Activated T-helper 1 cell treated with anti-CD3 and anti-CD28 coated beads, Interleukin-12 subunit alpha, Interleukin-12 subunit beta, Interleukin-2, Interleukin-4 antibody, amounts not matched to agents 30 ng/mL and 10 ng/mL and 1 ng/mL, durations not matched to agents 14 hours and 24 hours and 36 hours (primary cell): ENCODE data around the gene PDCD7. TPM values are rescaled to one million over a fixed set of nuclear protein-coding genes. Genes with fewer than 3 reads are reported as not detected.
A peak's percentile ranks its signal among the peaks of the same experiment; 100 is the strongest.
"Not testable (repeated sequence)": the region's sequence is repeated elsewhere in the genome, so short reads cannot be mapped to it uniquely, and the experiment has no call there.

ENCODE experiments used
- DNase-seq: peaks from one replicate; pipeline ENCODE4 v3.0.0; 2021; ENCODE audit warnings: low spot score
- H3K27ac Mint-ChIP-seq: one replicate; pipeline ENCODE4 v1.8.0; 2021; ENCODE audit warnings: mild to moderate bottlenecking, mixed read lengths
- H3K27me3 Mint-ChIP-seq: one replicate; pipeline ENCODE4 v1.8.0; 2022; ENCODE audit warnings: mild to moderate bottlenecking, moderate library complexity, mixed read lengths; ENCODE audit not compliant: insufficient read depth
- H3K36me3 Mint-ChIP-seq: one replicate; pipeline ENCODE4 v1.8.0; 2021; ENCODE audit warnings: low read depth, mixed read lengths
- H3K4me1 Mint-ChIP-seq: one replicate; pipeline ENCODE4 v1.8.0; 2021; ENCODE audit warnings: low read depth, mixed read lengths
- H3K4me3 Mint-ChIP-seq: one replicate; pipeline ENCODE4 v1.8.0; 2021; ENCODE audit warnings: mild to moderate bottlenecking, moderate library complexity, mixed read lengths
- H3K9me3 Mint-ChIP-seq: one replicate; pipeline ENCODE4 v1.8.0; 2021; ENCODE audit warnings: mixed read lengths
- intact Hi-C: fragments of 100-400 bp; cut with micrococcal nuclease; formaldehyde crosslinking; loops from one replicate; pipeline ENCODE4 v1.15.1; 2024
- total RNA-seq: library from RNA; stranded (reverse); gene quantifications from 2 replicates; pipeline ENCODE4 v1.2.3, GENCODE V29; 2022

The PDCD7 gene
- total RNA-seq = 51.2 and 54.7 TPM in 2 replicates

- Mint-ChIP-seq H3K36me3 (peaks cover 10% of the 10 kb centered on the region), H3K4me1 (peaks cover 31% of the 10 kb centered on the region), H3K27ac (peak within 1 kb of the TSS; percentile 93), H3K27me3 (peaks cover 2% of the 10 kb centered on the region), H3K9me3 (peaks cover 7% of the 10 kb centered on the region), H3K4me3 (peak within 1 kb of the TSS; percentile 92)
- DNase-seq = peak; percentile 80
- intact Hi-C loops = loop anchor here (1.0 to 5.0 kb wide), 9 partner anchors 52 to 746 kb away; partner anchors contain the start of genes CLPX, MTFMT, PARP16 and RNU5A-1
Measured at GRCh38 chr15:65133548-65134200, at the start of gene PDCD7. TSS of gene PDCD7 (minus strand) at chr15:65133808. CDS start at chr15:65133781, 27 bp downstream.

- DNase-seq = no peak
- H3K4me1 Mint-ChIP-seq = peaks cover 31% of the 10 kb centered on the region
- peak overlapping the region; percentile 98 for H3K4me3 Mint-ChIP-seq
- H3K36me3 Mint-ChIP-seq = peaks cover 13% of the 10 kb centered on the region
- H3K9me3 Mint-ChIP-seq = no peaks in the 10 kb centered on the region
- intact Hi-C loops = loop anchor here (10.0 kb wide), 1 partner anchor 358 kb away; the partner anchor contains the start of gene PIF1
- H3K27me3 Mint-ChIP-seq = no peaks in the 10 kb centered on the region
- H3K27ac Mint-ChIP-seq = no peak overlapping the region
Measured at GRCh38 chr15:65182538-65182937, 48.9 kb upstream of the PDCD7 start.

- H3K27me3 Mint-ChIP-seq, H3K27ac Mint-ChIP-seq, H3K9me3 Mint-ChIP-seq, DNase-seq: not testable (repeated sequence)
- H3K4me3 Mint-ChIP-seq = peak overlapping the region; percentile 30
- intact Hi-C loops = loop anchor here (10.0 kb wide), 1 partner anchor 357 kb away; the partner anchor contains the start of gene PIF1
- peaks cover 13% of the 10 kb centered on the region for H3K36me3 Mint-ChIP-seq
- H3K4me1 Mint-ChIP-seq = peaks cover 31% of the 10 kb centered on the region
Measured at GRCh38 chr15:65181582-65182353, 48.2 kb upstream of the PDCD7 start.

GRCh38 chr15:65180167-65180566, 46.6 kb upstream of the PDCD7 start:
- intact Hi-C loops = loop anchor here (10.0 kb wide), 1 partner anchor 355 kb away; the partner anchor contains the start of gene PIF1
- DNase-seq = no peak
- H3K27me3 Mint-ChIP-seq = no peaks in the 10 kb centered on the region
- H3K4me1 Mint-ChIP-seq = peaks cover 25% of the 10 kb centered on the region
- H3K4me3 Mint-ChIP-seq = no peak overlapping the region
- H3K9me3 Mint-ChIP-seq = no peaks in the 10 kb centered on the region
- peaks cover 20% of the 10 kb centered on the region for H3K36me3 Mint-ChIP-seq
- no peak overlapping the region for H3K27ac Mint-ChIP-seq

- no peaks in the 10 kb centered on the region for H3K9me3 Mint-ChIP-seq
- H3K27ac Mint-ChIP-seq = no peak overlapping the region
- no peaks in the 10 kb centered on the region for H3K27me3 Mint-ChIP-seq
- H3K36me3 Mint-ChIP-seq = peaks cover 19% of the 10 kb centered on the region
- H3K4me1 Mint-ChIP-seq = peaks cover 14% of the 10 kb centered on the region
- no peak for DNase-seq
- intact Hi-C loops = no loop called here
- H3K4me3 Mint-ChIP-seq = no peak overlapping the region
Measured at GRCh38 chr15:65177901-65178300, 44.3 kb upstream of the PDCD7 start.

- H3K4me1 Mint-ChIP-seq = peaks cover 8% of the 10 kb centered on the region
- H3K27me3 Mint-ChIP-seq = no peaks in the 10 kb centered on the region
- no peak for DNase-seq
- intact Hi-C loops = no loop called here
- H3K4me3 Mint-ChIP-seq = no peak overlapping the region
- no peaks in the 10 kb centered on the region for H3K9me3 Mint-ChIP-seq
- H3K36me3 Mint-ChIP-seq = peaks cover 21% of the 10 kb centered on the region
- no peak overlapping the region for H3K27ac Mint-ChIP-seq
Measured at GRCh38 chr15:65176056-65176455, 42.4 kb upstream of the PDCD7 start.

- DNase-seq = no peak
- no peaks in the 10 kb centered on the region for H3K9me3 Mint-ChIP-seq
- H3K36me3 Mint-ChIP-seq = peaks cover 21% of the 10 kb centered on the region
- intact Hi-C loops = no loop called here
- no peak overlapping the region for H3K4me3 Mint-ChIP-seq
- peaks cover 8% of the 10 kb centered on the region for H3K4me1 Mint-ChIP-seq
- no peaks in the 10 kb centered on the region for H3K27me3 Mint-ChIP-seq
- H3K27ac Mint-ChIP-seq = no peak overlapping the region
Measured at GRCh38 chr15:65175511-65175910, 41.9 kb upstream of the PDCD7 start.

- Mint-ChIP-seq H3K27me3 (no peaks in the 10 kb centered on the region), H3K4me3 (no peak overlapping the region), H3K27ac (no peak overlapping the region), H3K4me1 (peaks cover 4% of the 10 kb centered on the region), H3K9me3 (no peaks in the 10 kb centered on the region), H3K36me3 (peaks cover 21% of the 10 kb centered on the region)
- intact Hi-C loops = no loop called here
- DNase-seq = no peak
Measured at GRCh38 chr15:65174509-65174908, 40.9 kb upstream of the PDCD7 start.

- DNase-seq = no peak
- intact Hi-C loops = no loop called here
- no peaks in the 10 kb centered on the region for H3K4me1 Mint-ChIP-seq
- no peak overlapping the region for H3K27ac Mint-ChIP-seq
- H3K36me3 Mint-ChIP-seq = peaks cover 13% of the 10 kb centered on the region
- no peaks in the 10 kb centered on the region for H3K9me3 Mint-ChIP-seq
- H3K4me3 Mint-ChIP-seq = no peak overlapping the region
- no peaks in the 10 kb centered on the region for H3K27me3 Mint-ChIP-seq
Measured at GRCh38 chr15:65172531-65172930, 38.9 kb upstream of the PDCD7 start.

- Mint-ChIP-seq H3K9me3 (no peaks in the 10 kb centered on the region), H3K27me3 (no peaks in the 10 kb centered on the region), H3K4me3 (no peak overlapping the region), H3K4me1 (no peaks in the 10 kb centered on the region), H3K36me3 (peaks cover 13% of the 10 kb centered on the region), H3K27ac (no peak overlapping the region)
- DNase-seq = no peak
- intact Hi-C loops = no loop called here
Measured at GRCh38 chr15:65171428-65171827, 37.8 kb upstream of the PDCD7 start.

GRCh38 chr15:65165875-65166274, 32.3 kb upstream of the PDCD7 start:
- no peaks in the 10 kb centered on the region for H3K4me1 Mint-ChIP-seq
- DNase-seq = no peak
- no peaks in the 10 kb centered on the region for H3K27me3 Mint-ChIP-seq
- H3K27ac Mint-ChIP-seq = no peak overlapping the region
- peaks cover 3% of the 10 kb centered on the region for H3K36me3 Mint-ChIP-seq
- intact Hi-C loops = no loop called here
- no peaks in the 10 kb centered on the region for H3K9me3 Mint-ChIP-seq
- no peak overlapping the region for H3K4me3 Mint-ChIP-seq

- no peaks in the 10 kb centered on the region for H3K27me3 Mint-ChIP-seq
- H3K36me3 Mint-ChIP-seq = peaks cover 3% of the 10 kb centered on the region
- H3K27ac Mint-ChIP-seq = no peak overlapping the region
- H3K4me1 Mint-ChIP-seq = no peaks in the 10 kb centered on the region
- no peaks in the 10 kb centered on the region for H3K9me3 Mint-ChIP-seq
- no peak overlapping the region for H3K4me3 Mint-ChIP-seq
- DNase-seq = no peak
- intact Hi-C loops = no loop called here
Measured at GRCh38 chr15:65164139-65164538, 30.5 kb upstream of the PDCD7 start.

- Mint-ChIP-seq H3K36me3 (peaks cover 3% of the 10 kb centered on the region), H3K4me3 (no peak overlapping the region), H3K4me1 (no peaks in the 10 kb centered on the region), H3K27ac (no peak overlapping the region), H3K9me3 (no peaks in the 10 kb centered on the region), H3K27me3 (no peaks in the 10 kb centered on the region)
- intact Hi-C loops = no loop called here
- DNase-seq = no peak
Measured at GRCh38 chr15:65163041-65163440, 29.4 kb upstream of the PDCD7 start.
